Measurements from ENCODE around the gene MRPL2.

MRPL2 gene

DNA sequence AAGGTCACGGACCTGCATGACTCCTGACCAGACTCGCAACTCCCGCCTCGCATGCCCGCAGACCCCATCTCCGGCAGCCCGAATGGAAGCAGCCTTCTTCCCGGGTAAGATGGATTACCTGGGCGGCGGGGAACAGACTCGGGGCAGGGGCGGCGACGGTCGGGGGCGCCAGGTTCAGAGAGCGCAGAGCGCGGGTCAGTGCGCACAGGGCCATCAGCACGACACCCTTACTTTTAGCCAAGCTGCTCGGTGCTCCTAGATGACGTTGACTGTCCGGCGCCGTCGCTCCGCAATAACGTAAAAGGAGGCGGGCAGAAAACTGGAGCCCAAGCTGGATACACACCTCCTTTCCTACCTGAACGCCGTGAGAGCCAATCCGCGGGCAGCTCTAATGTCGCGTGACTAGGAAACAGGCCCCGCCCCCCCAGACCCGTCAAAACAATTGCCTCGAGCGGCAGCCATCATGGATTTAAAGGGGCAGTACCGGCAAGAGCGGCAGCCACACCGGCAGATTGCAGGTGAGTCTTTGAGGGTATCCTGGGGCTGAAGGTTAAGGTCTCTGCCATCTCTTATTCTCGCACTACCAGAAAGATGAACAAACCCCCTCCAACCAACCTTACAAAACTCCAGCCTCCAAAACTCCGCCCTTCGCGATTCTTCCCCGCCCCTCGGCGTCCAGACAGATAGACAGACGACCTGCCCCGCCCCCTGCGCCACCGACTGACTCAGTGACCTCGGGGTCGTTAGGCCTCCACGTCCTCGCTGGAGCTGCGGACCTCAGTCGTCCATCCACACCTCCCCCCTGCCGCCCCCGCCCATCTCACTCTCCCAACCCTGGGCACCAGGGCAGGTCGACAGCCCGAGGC lies at the start of gene MRPL2, which contains the start of gene KLC4:
MRPL2 (minus strand) TSS at position 267 of the 866 bp plus-strand sequence; CDS start at position 214, 53 bp downstream.
KLC4 (plus strand) TSS at position 464 of the 866 bp plus-strand sequence. CDS start 1,705 bp downstream, outside the sequence.
- peak; percentile 97 to 99 for DNase-seq

DNA sequence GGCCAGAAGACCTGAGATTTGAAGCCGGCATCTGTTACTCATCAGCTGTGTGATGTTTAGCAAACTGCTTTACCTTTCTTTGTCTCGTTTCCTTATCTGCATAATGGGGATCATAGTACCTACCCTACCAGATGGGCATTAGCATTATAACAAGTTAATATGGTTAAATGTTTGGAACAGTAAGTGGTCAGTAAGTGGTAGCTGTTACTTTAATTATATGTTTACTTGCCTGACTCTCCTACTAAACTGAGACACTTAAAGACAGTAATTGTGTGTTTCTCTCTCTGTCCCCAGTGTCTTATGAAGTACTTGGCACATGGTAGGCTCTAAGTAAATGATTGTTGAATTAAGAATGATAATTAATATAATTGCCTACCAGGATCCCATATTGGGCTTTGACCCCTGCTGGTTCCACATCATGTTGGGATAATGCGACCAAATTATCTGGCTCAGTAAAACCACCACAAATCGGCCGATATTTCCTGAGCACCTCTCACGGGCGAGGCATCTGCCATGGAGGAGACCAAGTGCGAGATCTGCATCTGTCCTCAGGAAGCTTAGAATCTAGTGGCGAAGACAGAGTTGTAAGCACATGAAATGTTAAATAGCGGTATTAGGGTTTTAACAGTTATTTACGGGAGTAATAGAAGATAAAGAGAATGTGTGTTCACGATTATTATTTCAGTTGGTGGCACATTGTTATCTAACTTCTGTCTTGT lies 48.3 kb upstream of the MRPL2 start:
- no peak for DNase-seq

DNA sequence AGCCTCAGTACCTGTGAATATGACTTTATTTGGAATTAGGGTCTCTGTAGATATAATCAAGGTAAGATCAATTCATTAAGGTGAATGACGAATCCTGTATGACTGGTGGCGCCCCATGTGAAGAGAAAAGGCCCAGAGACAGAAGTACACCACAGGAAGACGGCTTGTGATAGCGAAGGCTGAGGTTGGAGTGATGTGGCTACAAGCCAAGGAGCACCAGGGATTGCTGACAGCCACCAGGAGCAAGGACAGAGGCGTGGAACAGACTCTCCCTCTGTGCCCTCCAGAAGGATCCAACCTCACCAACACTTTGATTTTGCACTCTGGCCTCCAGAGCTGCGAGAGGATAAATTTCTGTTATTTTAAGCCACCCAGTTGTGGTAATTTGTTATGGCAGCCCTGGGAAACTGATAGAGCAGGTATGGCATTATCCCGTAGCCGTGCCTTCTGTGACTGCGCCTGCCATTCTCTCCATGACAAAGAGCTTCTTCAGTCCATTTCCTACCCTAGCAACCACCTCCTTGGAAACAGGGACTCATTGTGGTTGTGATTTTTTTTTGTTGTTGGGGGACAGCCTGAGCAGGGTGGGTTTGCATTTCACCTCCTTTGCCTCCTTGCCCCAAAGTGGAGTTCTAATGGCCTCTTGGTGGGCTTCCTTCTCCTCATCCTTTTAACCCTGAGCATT lies 46.4 kb upstream of the MRPL2 start:
- DNase-seq: no peak

DNA sequence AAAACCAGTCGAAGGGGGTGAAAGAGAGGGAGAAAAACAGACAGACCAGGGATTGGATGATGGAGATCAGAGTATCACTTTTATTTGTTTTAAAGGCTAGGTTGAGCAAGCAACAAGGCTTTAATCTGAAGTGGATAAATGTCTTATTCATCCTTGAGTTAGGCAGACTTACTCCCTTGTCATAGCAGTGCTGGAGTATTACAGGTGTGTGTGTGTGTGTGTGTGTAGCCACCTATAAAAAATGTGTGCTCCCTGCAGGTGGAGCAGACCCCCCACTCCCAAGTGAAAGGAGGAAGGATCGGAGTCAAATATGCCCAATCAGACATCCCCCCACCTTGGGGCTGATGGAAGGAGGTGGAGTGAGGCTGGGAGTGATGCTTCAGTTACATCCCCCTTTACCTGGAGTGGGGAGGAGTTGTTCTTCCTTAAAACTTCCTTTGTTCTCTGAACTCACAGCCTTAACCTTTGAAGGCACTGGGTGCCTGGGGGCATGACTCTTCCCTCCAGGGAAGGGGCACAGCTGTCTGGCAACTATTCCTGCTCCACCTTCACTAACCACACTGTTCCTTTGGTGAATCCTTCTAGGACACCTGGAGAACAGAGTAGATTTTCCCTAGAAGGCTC lies 44.1 kb upstream of the MRPL2 start:
- DNase-seq: no peak

DNA sequence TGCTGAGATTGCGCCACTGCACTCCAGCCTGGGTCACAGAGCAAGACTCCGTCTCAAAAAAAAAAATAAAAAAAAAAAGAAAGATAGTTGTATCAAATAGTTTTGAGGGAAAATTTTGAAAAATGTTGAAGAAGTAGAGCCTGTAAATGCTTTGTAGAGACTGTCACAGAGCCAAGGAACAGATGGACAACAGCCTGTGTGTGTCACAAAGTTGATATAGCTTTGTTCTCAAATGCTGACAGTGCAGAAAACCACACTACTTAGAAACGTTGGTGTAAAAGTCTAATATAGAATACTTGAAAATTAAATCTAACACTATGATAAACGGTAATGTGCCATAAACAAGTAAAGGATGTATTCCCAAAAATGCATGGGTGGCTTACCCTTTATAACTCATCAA lies 42.3 kb upstream of the MRPL2 start:
- DNase-seq: no peak

DNA sequence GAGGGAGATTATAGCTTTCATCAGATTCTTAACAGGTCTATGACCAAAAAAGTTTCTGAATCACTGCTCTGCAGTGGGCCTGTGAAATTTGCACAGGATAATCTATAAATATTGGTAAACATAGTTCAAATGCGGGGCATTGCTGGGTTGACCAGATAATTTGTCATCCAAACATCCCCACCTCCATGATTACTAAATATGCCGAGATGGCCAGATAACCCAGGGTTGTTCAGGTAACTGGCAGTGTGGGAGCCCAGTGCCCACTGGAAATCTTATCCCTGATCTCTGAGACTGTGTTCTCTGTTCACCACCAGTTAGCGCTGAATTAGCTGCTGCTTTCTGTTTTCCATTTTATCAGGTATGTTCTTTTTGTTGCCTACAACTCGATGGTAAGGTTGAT lies 38.3 kb upstream of the MRPL2 start:
- no peak for DNase-seq

DNA sequence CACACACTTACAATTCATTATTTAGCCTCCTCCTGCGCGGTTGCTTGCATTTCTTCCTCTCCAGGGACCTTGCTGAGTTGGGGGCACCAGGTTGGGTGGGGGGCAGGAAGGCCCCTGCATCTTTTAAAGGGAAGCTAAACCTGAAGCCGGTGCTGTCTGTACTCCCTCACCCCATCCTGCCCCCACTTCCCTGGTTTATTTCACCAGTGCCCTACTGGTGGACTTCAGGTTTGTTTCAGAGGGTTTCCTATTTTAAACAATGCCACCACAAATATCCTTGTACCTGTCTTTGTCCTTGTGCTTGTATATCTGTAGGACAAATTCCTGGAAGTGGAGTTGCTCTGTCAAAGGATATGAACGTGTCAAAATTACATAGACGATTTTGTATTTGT lies 37.9 kb upstream of the MRPL2 start:
- DNase-seq: no peak

DNA sequence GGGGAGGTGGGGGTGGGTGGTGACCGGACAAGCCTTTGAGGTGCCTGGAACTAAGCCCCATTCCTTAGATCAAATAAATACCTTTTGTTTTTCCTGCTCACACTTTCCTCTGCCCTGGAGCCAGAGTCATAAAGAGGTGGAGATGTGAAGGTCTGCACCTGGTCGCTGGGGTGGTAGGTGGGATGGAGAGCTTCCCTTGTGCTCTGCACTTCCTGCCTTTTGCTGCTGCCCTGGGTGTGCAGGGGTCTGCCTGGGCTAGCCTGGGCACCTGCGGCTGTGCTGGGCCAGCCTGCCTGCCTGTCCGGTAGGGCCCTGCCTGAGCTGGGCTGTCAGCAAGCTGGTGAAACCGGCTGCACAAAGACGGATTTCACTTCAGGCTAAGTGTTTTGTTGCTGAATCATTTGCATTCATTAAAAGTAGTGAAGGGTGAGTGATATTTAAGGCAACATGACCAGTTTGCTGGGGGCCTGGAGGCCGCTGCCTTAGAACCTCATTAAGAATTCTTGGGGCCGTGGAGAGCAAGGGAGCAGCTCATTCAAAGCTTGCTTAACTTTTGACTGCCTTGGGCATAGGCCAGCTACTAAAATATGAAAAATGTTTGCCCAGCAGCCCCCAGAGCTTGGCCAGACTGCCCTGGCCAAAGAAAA lies 37.3 kb upstream of the MRPL2 start:
- peak; percentile 5 to 7 for DNase-seq

DNA sequence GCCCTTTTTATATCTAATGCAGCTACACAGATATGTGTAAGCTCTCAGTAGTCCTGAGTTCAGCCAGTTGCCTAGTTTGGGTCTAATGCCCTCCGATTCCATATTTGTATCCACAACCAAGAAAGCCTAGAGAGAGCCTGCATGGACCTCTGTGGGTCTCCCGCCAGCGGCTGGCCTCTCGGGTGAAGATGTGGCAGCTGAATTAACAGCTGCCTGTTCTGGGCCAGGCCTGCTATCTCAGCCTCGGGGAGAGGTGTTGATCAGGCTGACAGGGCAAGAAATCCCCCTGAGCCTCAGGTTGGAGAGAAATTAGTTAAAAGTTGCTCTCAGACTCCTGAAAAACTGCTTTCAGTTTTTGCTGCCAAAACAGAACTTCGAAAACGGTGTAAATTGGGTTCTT lies 36.7 kb upstream of the MRPL2 start:
- peak; percentile 3 to 19 for DNase-seq

DNA sequence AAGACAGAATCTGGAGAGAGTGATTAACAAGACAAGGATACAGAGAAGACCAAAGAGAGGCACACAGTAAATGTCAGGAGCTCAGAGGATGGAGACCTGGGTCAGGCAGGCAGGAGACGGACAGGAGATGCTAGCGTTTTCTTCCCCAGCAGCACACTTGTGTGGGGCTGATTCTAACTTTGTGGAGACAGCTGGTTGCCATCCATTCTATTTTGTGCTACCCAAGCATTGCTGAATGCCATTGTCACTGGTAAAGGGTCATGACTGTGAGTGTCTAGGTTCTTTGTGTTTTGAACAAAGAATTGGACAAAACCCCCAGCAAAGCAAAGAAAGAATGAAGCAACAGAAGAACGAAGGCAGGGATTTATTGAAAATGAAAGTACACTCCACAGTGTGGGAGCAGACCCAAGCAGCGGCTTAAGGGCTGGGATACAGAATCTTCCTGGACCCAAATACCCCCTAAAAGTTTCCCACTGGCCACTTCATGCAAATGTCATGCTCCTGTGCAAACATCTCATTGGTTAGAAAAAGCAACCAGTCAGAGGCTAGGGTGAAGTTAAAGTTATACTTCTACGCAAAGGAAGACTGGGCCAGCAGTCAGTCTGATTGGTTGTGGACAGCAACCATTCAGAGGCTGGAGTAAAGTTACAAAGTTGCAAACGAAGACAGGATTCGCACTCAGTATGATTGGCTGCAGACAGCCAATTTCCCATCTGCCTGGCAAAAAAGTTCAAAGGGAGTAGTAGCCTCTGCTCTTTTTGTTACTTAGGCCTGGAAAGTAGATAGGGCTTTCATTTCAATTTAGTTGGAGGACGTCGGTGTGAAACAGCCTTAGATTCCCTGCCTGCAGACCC lies 34.4 kb upstream of the MRPL2 start:
- no peak for DNase-seq

DNA sequence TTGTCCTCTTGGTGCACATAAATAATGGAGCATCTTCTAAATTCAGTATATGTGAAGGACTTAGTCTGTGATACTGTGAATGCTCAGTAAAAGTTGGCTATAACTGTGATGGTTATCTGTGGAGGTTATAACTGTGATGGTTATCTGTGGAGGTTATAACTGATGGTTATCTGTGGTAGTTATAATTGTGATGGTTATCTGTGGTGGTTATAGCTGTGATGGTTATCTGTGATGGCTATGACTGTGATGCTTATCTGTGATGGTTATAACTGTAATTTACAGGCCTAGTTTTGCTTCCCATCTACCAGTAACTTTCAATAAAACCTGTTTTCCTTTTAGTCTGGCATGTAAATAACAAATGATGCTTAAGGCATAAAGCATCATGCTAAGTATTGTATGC lies 33.4 kb upstream of the MRPL2 start:
- no peak for DNase-seq

DNA sequence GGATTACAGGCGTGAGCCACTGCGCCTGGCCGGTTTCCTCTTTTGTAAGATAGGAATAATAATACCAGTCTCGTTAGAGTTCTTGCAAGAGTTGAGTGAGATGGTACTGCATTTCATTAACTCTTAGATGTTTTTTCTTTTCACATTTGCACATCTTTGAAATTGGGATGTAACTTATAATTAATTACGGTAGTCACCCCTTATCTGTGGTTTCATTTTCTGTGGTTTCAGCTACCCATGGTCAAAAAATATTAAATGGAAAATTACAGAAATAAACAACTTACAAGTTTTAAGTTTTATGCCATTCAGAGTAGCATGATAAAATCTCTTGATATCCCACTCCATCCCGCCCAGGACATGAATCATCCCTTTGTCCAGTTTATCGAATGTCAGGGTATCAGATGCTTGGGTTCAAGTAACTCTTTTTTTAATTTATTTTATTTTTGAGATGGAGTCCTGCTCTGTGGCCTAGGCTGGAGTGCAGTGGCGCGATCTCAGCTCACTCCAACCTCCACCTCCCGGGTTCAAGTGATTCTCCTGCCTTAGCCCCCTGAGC lies 32.3 kb upstream of the MRPL2 start:
- DNase-seq: no peak

DNA sequence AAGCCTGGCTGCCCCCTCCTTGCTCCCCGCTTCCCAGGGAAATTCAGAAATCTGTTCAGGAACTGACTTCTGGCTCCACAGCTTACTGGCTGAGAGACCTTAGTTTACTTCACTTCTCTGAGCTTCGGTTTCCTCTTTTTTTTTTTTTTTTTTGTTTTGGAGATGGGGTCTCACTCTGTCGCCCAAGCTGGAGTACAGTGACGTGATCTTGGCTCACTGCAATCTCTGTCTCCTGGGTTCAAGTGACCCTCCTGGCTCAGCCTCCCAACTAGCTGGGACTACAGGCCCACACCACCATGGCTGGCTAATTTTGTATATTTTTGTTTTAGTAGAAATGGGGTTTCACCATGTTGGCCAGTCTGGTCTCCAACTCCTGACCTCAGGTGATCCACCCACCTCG lies 31.8 kb upstream of the MRPL2 start:
- no peak for DNase-seq

DNA sequence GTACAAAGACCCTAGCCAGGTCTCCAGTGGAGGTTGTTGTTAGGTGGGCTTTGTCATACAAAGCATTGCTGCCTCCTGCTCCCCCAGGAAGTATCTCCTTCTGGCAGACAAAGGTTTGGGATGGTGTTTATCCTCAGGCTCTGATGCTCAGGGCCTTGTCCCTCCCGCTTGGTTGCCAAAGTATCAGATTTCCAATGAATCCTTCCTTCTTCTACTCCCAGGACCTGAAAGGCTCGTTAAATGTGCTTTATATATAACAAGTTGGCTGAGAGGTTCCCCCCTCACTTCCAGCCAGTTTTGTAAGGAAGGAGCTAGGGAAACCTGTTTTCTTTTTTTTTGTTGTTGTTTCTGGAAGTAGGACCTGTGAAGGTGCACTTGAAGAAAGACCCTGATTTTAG lies 31.3 kb upstream of the MRPL2 start:
- DNase-seq: no peak

DNA sequence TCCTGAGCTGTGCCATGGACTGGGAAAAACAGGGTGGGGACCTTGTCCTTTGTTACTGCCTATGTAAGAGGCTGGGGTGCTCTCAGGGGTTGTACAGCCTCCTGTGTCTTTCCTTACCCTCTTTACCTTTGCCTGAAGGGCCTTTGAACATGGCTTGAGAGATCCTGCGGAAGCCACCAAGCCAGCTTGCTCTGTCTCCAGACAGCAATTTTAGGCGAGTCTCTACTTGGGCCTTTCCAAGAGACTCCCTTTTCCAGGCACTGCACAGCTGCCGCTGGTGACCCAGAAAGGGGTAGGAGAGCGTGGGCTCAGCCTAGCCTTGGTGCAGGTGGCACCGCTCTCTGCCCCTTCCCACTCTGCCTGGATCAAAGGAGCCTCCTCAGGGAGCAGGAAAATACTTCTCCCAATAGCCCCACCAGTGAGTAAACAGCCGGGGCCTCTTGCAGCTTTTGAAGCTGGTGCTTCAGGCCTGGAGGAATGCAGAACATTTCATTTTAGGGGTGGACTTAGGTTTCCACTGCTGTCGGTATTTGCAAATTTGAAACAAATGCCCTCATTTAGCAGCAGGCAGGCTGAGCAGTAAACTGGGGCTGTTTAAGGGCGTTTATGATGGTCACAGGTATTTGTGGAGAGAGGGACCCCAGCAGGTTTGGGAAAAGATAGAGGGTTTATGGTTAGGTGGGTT lies 30.8 kb upstream of the MRPL2 start:
- DNase-seq: no peak

DNA sequence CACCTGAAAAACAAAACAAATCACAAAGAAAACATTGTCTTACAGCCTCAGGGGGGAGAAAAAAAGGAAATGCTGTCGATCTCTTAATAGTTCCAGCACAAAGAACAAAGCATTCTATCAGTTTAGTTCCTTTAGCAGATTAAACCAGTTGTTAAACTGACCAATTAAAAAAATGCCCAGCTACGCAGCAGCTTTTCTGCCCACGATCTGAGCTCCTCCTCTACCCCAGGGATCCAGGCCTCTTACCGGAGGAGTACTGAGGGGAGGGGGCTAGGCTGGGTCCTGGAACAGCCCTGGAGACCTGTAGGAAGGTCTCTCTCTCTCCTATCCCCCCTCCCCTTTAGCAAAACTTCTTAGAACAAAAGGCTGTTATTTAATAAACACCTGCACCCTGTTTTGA lies 30.2 kb upstream of the MRPL2 start:
- DNase-seq: no peak

DNA sequence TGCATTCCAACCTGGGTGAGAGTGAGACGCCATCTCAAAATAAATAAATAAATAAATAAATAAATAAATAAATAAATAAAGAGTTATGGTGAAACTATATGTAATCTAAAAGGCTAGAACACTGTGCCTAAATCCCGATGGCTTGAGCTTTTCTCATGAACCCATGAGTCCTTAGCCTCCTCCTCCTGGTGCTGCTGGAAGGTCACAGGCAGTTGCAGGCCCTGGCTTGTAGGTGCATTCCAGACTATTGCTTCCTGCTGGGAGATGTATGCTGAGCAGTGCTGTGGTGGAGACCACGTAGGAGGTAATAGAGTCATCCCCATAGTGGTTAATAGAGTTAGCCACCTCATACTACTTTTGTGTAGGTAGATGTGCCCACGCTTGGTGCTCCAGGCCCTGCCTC lies 29.4 kb upstream of the MRPL2 start:
- no peak for DNase-seq

DNA sequence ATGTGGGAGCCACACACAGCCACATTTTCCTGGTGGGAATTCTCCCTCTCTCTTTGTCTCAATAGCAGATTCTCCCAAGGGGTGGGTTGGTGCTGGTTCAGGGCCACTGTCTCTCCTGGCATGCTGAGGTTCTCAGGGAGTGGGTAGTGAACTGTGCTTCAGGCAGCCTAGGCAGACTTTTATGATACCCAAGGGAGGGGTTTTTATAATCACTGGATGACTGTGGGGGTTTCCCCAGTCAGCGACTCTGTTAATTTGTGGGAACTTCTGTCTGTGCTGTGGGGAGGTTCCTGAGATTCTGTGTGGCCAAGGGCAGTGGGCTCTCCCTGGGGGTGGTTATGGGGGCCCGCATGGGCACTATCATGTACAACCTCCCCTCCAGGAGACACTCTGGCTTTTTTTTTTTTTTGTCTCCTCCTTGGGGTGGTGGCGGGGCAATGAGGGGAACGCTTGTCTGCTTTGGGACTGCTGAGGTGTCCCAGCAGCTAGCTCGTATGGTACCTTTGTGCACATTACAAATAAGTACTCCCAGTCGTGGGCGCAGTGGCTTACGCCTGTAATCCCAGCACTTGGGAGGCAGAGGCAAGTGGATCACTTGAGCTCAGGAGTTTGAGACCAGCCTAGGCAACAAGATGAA lies 26.9 kb upstream of the MRPL2 start:
- DNase-seq: no peak

DNA sequence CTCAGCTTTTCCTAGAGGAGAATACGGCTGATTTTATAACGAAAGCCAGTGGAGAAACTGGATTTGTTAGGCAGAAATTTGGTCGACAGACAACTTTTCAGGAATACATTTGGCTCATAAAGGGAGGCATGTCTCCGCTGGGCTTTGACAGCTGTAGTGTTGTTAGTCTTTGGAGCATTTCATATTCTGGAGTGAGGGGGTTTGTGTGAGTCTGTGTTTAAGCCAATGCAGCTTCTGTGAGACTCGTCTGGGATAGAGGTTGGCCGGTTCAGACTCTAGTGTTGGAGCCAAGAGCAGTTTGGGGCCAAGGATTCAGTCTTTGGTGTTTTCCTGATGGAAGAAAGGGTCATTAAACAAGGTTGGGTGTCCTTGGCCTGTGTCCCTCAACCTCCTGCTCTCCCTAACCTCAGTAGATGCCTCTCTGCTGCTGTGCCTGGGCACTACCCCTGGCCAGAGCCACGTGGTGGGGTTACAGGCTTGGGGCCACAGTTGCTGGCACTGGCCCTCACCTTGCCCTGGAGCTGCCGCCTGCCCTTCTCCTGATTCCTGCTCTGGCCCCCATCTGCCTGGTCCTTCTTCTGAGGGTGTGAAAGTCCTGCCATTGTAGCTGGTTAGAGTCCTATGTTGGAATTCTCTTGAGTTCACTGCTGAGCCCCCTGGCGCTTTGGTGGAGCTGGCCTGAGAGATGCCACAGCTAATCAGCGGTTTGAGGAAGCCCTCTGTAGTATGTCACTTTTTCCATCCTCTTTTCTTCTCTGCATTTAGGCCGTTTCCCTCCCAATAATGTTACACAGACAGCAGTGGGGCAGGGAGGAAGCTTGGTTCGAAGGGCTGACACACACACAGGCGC lies 23.8 kb upstream of the MRPL2 start:
- DNase-seq: no peak
